ENCODE results near the gene CHRM2. TPM values are rescaled to one million over a fixed set of nuclear protein-coding genes. Genes with fewer than 3 reads are reported as not detected.

CHRM2 gene
- total and polyA plus RNA-seq, 2 of the 8 experiments (the other 6 are each of a cell fraction or from before 2014, with no cell fraction given), result 0.17 to 0.32 TPM

- Histone ChIP-seq H3K56ac (replicated peaks; ENCODE audit: insufficient read length, low read depth, low read length) (no peak overlapping the region), H2BK120ac (replicated peaks; ENCODE audit: low read depth, low read length) (no peak overlapping the region), H4K5ac (ENCODE audit: insufficient read length, low read depth, low read length) (no peak overlapping the region), H2AK5ac (ENCODE audit: low read depth, low read length) (no peak overlapping the region), H3K14ac (ENCODE audit: insufficient read length) (no peak overlapping the region), H3K4me2 (ENCODE audit: insufficient read depth in 1 of 2, low read depth in 2 of 2, low read length in 2 of 2) (peak overlapping the region; percentile 98 to 99), H3K36me3 (ENCODE audit: control insufficient read depth in 2 of 4, insufficient read depth in 4 of 4, low read length in 3 of 4) (no peaks in the 10 kb centered on the region), H3K4me1 (replicated peaks in 1 of 4; ENCODE audit: control insufficient read depth in 3 of 4, insufficient read depth in 4 of 4, low read length in 3 of 4) (peaks cover 0 to 23% (median 14%) of the 10 kb centered on the region in 4 experiments; a peak in 6 of 7 replicates), H3K9ac (replicated peaks in 1 of 4; ENCODE audit: extremely low read depth in 1 of 4, low read depth in 3 of 4, low read length in 3 of 4) (no peak overlapping the region; a peak in 1 of 7 replicates), H3K9me3 (ENCODE audit: insufficient read depth in 2 of 2, low read depth in 1 of 2, low read length in 1 of 2) (no peaks in the 10 kb centered on the region), H3K27ac (ENCODE audit: low read depth, low read length) (no peak overlapping the region), H4K20me1 (replicated peaks in 1 of 2; ENCODE audit: control insufficient read depth in 1 of 2, insufficient read depth in 2 of 2, low read length in 2 of 2) (peaks cover 0 to 4% of the 10 kb centered on the region in 2 experiments), H2BK15ac (ENCODE audit: low read length) (no peak overlapping the region), H4K91ac (replicated peaks; ENCODE audit: insufficient read length, low read length) (no peak overlapping the region), H3K27me3 (replicated peaks in 1 of 4; ENCODE audit: control insufficient read depth in 3 of 4, extremely low read depth in 1 of 4, insufficient read depth in 3 of 4, low read length in 3 of 4) (peaks cover 40 to 55% (median 48%) of the 10 kb centered on the region in 4 experiments), H4K8ac (ENCODE audit: extremely low read depth, insufficient read depth, low read length) (no peak overlapping the region), H3K4me3 (ENCODE audit: extremely low read depth in 1 of 4, insufficient read depth in 2 of 4, low read depth in 3 of 4, low read length in 4 of 4) (peak overlapping the region; percentile 48 to 63 (median 58)), H2BK5ac (ENCODE audit: low read depth, low read length) (no peak overlapping the region), H3K23me2 (ENCODE audit: low read depth, low read length) (peaks cover 24% of the 10 kb centered on the region), H3K23ac (ENCODE audit: insufficient read length) (no peak overlapping the region), H2AFZ (ENCODE audit: low read length) (peak overlapping the region; percentile 85; the same call in 1 of the 2 replicates), H3K18ac (ENCODE audit: extremely low read depth, low read length) (no peak overlapping the region; the same call in 1 of the 2 replicates), H3K4ac (replicated peaks; ENCODE audit: insufficient read length, low read depth, low read length) (no peak overlapping the region), H3K79me1 (ENCODE audit: low read depth, low read length) (no peaks in the 10 kb centered on the region), H2BK20ac (ENCODE audit: low read length) (no peak overlapping the region), H2BK12ac (ENCODE audit: low read depth, low read length) (0 out of 2 replicates have a peak overlapping the region, but pooled peaks have one; percentile 39), H3K79me2 (ENCODE audit: control insufficient read depth in 1 of 2, insufficient read depth in 2 of 2, low read length in 2 of 2) (no peaks in the 10 kb centered on the region)
- DNase-seq (ENCODE audit: low read depth in 1 of 2, low spot score in 2 of 2), result peak in 1 of 2 experiments; percentile 70
- POLR2A ChIA-PET (ENCODE audit: partially characterized antibody), result no interaction called here
- CTCF ChIA-PET (ENCODE audit: partially characterized antibody), result interaction anchor here (1.0 to 1.8 kb wide), 4 partner anchors 10 to 93 kb away, joined by 3 to 9 read pairs (median 4); no protein-coding TSS in a partner anchor
- 3% methylated on average over 42 of the region's 65 CpGs; no CpG with 5 or more reads in 1 of the 2 experiments for WGBS, 2 experiments (ENCODE audit: extremely low coverage in 1 of 2, insufficient coverage in 1 of 2, insufficient read length in 1 of 2, insufficient replicate concordance in 2 of 2, low coverage in 1 of 2, low lambda C conversion rate in 2 of 2, missing lambda C conversion rate in 1 of 2)
- no peak for FAIRE-seq
- TF ChIP-seq SUZ12 (IDR thresholded peaks at IDR 0.05; ENCODE audit: low read length), result peak; percentile 76
Observed at GRCh38 chr7:136869001-136869961, 829 bp downstream of the CHRM2 start.

Measured in H1 (cell line).